AML-193 (cell line): ENCODE measurements around the gene BACE1.
"Not testable (repeated sequence)": the region's sequence is repeated elsewhere in the genome, so short reads cannot be mapped to it uniquely, and the experiment has no call there.

Experiments used
- DNase-seq, 2 experiments: peaks; one replicate each; lab custom pipeline; 2025; lab: John Stamatoyannopoulos, UW

Gene BACE1

DNA sequence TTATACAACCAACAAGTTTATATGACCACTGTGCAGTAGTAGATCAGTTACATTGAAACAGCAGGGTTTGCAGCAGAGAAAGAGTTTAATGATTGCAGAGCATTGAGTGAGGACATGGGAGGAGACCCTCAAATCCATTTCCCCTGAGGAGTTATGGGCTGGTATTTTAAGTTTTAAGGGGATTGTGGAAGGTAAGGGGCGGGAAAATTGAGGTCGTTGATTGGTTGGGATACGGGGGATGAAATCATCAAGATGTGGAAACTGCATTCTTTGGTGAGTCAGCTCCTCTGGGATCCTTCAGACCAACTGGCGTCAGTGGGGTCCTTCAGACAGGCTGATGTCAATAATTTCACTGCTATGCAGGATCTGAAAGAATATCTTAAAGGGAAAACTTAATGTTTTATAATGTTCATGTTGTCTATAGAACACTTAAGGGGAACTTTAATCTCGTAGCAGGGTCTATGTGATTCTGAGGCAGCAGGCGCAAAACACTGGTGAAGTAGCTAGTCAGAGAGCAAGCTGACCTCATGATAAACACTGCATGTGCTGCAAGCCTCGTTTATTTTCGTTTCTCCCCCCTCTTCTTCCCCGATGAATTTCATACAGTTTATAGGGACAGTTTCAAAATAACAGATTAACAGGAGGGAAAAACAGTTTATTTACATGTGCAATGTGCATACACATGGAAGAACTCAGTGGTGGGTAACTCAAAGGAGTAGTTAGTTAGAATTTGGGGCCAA is 42.3 kb downstream of the BACE1 start:
- no peak for DNase-seq

DNA sequence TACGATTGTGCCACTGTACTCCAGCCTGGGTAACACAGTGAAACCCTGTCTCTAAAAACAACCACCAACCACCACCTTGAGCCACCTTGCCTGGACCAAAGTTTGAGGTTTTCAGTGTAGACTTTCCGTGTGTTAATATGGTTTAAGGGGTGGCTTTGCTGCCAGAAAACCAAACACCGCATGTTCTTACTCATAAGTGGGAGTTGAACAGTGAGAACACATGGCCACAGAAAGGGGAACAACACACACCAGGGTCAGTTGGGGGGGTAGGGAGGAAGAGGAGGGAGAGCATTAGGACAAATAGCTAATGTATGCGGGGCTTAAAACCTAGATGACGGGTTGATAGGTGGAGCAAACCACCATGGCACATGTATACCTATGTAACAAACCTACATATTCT is 43.9 kb downstream of the BACE1 start:
- DNase-seq: not testable (repeated sequence)

DNA sequence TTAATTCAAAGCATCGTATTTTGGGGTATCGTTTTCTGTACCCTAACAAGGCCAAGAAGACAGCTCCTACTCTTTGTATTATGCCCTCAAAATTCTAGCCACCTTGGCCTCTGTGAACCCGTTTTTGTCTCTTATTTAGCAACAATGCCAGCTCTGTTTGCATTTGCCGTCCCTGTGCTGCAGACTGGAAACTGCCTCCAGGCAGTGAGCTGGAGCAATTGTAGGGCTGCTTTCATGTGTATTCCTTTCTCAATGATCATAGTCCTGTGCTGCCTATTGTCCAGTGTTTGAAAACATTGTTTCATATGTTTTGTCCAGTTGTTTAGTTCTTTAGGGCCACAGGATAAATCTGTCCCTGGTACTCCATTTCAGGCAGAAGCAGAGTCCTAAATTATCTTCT is 44.8 kb downstream of the BACE1 start:
- DNase-seq: no peak

DNA sequence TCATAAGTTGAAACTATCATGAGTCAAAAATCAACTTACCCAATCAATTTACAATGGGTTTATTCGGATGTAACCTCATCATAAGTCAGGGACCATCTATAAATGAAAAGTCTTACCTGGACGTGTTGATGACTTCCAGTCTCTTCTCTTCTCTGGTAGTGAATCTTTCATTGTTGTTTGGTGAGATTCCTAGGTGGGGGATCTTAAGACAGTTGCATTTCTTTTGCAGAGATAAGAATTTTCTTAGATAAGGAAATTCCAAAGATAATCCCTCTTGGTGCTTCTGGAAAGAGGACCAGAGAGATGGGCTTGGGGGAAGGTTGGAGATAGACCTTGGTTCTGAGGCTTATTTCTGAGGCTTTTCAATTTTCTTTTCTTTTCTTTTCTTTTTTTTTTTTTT is 46.2 kb downstream of the BACE1 start:
- DNase-seq: no peak

DNA sequence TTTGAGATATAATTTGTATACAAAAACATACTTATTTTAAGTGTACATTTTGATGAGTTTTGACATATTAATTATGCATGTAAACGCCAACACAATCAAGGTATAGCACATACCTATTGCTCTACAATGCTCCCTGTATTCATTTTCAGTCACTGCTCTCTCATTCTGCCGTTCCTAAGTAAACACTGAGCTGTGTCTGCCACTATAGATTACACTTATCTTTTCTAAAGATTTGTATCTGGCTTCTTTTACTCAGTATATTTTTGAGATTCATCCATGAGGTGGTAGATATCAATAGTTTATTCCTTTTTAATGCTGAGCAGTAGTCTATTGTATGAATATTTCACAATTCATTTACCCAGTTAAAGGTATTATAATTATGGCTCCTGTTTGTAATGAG is 50.3 kb downstream of the BACE1 start:
- DNase-seq: no peak

DNA sequence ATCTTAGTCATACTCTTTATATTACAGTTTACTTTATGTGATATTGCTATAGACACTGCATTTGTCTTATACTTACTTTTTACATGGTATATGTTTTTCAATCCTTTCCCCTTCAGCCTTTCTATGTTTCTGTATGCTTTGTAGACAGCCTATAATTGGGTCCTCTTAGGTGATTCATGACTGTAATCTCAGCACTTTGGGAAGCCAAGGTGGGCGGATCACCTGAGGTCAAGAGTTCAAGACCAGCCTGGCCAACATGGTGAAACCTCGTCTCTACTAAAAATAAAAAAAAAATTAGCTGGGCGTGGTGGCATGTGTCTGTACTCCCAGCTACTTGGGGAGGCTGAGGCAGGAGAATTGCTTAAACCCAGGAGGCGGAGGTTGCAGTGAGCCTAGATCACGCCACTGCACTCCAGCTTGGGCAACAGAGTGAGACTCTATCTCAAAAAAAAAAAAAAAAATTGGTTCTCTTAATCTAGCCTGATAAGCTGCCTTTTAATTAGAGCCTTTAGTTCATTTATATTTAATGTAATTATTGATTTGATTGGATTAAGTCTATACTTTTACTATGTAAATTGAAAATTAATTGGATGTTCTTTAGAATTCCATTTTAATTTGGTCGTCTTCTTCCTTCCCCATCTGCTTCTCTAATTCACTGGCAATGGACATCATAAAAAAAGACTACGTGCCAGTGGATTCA is 51.3 kb downstream of the BACE1 start:
- not testable (repeated sequence) for DNase-seq

DNA sequence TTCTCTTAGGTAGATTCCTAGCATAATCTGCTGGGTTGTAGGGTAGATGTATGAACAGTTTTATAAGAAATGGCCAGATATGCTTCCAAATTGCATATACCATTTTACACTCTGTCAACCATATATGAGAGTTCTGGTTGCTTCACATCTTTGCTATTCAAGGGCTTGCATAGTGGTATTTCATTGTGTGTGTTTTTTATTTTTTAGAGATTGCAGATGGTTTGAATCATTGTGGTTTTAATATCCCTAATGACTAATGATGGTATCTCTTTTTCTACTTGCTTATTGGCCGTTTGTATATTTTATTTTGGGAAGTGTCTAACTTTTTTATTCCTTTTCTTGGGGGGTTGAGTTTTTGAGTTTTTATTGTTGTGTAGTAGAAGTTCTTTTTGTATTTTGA is 56.6 kb downstream of the BACE1 start:
- no peak for DNase-seq

DNA sequence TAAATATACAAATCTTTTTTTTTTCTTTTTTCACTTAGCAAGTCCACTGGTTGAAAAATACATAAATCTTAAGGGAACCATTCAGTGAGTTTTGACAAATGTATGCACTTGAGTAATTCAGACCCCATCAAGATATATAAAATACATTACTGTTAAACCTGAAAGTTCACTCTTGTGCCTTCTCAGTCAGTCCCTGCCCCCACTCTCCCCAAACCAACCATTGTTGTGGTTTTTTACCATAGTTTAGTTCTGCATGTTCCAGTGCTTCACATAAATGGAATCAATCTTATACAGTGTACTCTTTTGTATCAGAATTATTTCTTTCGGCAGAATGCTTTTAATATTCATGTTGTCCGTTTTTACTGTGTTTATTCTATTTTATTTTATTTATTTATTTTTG is 57.5 kb downstream of the BACE1 start:
- DNase-seq: no peak

DNA sequence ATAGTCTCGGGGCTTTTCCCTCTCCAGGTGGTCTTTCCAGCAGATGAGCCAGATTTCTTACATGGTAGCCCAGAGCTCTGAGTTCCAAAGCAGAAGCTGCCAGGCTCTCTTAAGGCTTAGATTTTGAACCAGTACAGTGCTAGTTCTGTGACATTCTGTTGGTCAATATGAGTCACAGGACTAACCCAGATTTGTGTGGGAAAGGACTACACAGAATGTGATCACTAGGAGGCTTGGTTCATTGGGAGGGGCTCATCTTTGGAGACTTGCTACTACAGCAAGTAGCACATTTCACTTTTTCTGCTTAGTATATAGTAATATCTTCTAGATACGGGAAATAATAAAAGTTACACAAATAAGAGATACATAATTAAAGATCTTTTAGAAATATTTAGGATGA is 59.5 kb downstream of the BACE1 start:
- DNase-seq: no peak

DNA sequence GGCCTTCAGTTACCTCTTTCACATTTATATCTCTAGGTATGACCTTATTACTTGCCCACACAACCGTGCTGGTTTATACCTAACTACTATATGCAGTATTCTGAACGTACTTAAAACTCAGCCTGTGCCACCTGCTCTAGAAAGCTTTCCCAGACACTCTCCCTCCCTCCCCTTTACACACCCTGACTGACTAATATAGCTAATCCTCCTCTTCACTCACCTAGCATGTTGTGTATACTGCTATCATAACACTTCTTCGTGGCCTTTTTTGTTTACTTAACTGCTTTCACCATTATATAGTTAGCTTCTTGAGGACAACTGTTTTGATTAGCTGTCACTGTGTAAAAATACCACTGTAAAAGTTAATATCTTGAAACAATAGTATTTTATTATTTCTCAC is 60.1 kb downstream of the BACE1 start:
- no peak for DNase-seq

DNA sequence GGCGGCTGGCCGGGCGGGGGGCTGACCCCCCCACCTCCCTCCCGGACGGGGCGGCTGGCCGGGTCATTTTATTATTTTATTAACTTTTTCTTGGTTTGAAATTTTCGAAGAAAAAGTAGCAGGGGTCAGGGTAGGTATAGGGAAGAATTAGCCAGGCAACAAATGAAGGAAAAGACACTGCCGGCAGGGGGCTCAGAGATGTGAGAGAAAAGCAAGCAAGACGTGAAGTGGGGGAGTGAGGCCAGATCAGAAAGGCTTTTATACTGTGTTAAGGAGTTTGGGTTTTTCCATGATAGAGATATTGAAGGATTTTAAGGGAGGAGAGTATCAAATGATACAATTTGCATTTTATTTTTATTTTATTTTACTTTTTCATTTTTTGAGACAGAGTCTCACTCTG is 64.5 kb downstream of the BACE1 start:
- no peak for DNase-seq

DNA sequence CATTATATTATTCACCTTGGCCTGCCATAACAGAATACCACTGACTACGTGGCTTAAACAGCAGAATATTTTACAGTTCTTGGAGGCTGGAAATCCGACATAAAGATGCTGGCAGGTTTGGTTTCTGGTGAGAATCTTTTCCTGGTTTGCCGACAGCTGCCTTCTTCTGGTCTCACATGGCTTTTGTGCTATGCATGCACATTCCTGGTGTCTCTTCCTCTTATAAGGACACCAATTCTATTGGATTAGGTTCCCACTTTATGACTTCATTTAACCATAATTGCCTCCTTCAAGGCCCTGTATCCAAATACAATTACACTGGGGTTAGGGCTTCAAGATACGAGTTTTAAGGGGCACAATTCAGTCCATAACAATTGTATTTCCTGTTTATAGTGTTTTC is 66.5 kb downstream of the BACE1 start:
- DNase-seq: no peak

DNA sequence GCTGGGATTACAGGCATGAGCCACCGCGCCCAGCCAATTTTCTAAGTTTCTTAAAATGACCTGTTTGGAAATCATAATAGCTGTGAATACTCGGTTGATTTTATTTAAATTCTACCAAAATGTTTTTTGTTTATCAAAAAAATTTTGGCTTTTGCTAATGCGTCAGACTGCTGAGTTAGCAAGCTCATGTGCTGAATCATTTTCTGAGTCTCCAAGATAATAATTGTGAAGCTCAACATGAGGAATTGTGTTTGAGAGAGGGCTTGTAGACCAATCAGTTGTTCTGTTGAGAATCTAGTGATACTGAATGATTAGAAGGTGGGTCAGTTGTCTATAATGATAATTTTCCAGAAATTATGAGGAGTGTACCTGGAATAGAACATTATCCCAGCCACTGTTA is 67.7 kb downstream of the BACE1 start:
- DNase-seq: no peak

DNA sequence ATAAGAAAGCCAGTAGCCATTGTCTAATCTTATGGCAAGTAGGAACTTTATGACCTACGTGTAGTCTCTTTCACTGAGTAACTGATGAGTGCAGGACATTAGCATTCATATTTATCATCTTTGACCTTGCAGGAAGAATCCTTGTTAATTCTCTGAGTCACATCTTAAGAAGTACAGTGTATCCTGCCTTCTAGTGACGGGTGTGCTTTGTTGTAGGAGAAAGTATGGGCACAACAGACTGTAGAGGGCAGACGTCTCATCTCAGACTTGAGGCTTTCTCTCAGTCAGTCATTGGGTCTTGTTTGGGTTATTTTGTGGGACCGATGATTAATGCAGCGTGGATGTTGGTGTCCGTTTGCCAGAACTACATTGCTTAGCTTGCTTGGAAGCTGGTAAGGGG is 76.8 kb downstream of the BACE1 start:
- DNase-seq: no peak

DNA sequence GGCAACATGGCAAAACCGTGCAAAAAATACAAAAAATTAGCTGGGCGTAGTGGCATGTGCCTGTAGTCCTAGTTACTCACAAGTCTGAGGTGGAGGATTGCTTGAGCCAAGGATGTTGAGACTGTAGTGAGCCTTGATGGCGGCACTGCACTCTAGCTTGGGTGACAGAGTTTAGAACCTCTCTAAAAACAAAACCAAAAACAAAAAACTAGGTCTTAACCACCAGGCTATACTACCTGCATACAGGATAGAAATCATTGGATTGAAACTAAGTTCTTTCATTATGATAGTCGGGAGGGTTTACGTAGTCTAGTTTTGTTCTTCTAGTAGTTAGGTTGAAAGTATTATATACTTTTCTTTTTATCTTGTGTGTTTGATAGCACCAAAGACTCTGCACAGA is 77.8 kb downstream of the BACE1 start:
- DNase-seq: no peak
